Measurements from ENCODE around the gene OR5A1.

OR5A1 gene

GRCh38 chr11:59456661-59457060 lies 20.4 kb downstream of the OR5A1 start, which contains the start of gene OR4D6:
Gene OR4D6 (plus strand): TSS chr11:59456961. CDS start chr11:59456961, 0 bp downstream.
- no peaks in the 10 kb centered on the region for H3K36me3 ChIP-seq (replicated peaks)
- H3K27ac ChIP-seq: no peak within 1 kb of the TSS
- no peak for TF ChIP-seq CTCF (IDR thresholded peaks at IDR 0.05; ENCODE audit: low read depth, low read length, missing control alignments)
- DNase-seq: no peak
- no peak within 1 kb of the TSS for H3K4me3 ChIP-seq (ENCODE audit: low read depth, low read length)
- H3K27me3 ChIP-seq (replicated peaks): no peaks in the 10 kb centered on the region
- in situ Hi-C loops (cut with HindIII; ENCODE audit: low pct_ligation_motif_present, low sequenced_read_pairs): no loop called here

DNA sequence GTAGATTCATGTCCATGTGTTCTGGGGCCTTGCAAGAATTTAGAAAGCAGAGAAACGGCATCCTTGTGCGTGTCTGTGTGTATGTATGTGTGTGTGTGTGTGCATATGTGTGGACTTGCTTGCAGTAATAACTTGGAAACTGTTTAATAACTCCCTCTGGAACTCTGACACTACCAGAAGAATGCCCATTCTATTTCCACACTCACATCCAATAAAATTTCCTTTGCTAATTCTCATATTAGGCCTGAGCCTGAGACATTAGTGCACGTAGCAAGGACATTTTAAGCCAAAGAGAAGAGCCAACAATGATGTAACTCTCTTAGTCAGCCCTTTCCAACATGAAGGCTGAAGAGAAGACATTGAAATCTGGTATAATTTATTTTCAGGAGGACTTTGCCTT lies 23.6 kb downstream of the OR5A1 start:
- in situ Hi-C loops (cut with HindIII; ENCODE audit: low pct_ligation_motif_present, low sequenced_read_pairs): no loop called here
- Histone ChIP-seq H3K27ac (no peak overlapping the region), H3K27me3 (replicated peaks) (no peaks in the 10 kb centered on the region), H3K36me3 (replicated peaks) (no peaks in the 10 kb centered on the region), H3K4me3 (ENCODE audit: low read depth, low read length) (no peak overlapping the region)
- TF ChIP-seq CTCF (IDR thresholded peaks at IDR 0.05; ENCODE audit: low read depth, low read length, missing control alignments): no peak
- no peak for DNase-seq

DNA sequence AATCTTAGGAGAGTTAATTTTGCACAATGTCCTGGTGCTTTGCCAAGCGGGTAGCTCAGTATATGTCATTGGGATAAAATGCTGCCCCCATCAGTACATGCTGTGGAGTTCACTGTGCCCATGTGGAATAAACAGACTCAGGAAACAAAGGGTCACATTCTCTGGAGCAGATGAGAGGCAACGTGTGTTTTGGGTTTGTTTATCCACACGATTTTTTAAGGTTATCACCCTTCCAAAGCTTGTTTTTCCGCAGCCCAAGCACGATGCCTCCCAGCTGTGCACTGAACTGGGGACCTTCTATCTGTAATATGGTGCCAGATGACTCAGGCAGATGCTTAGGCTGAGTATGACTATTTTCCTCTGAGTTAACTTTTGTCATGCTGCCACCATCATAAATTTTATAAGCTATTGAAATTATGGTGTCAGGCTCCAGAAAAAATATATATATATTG lies 26.9 kb downstream of the OR5A1 start:
- in situ Hi-C loops (cut with HindIII; ENCODE audit: low pct_ligation_motif_present, low sequenced_read_pairs): no loop called here
- peak; percentile 4 for TF ChIP-seq CTCF (IDR thresholded peaks at IDR 0.05; ENCODE audit: low read depth, low read length, missing control alignments)
- no peak for DNase-seq
- H3K4me3 ChIP-seq (ENCODE audit: low read depth, low read length): no peak overlapping the region
- H3K36me3 ChIP-seq (replicated peaks): no peaks in the 10 kb centered on the region
- H3K27ac ChIP-seq: no peak overlapping the region
- no peaks in the 10 kb centered on the region for H3K27me3 ChIP-seq (replicated peaks)

DNA sequence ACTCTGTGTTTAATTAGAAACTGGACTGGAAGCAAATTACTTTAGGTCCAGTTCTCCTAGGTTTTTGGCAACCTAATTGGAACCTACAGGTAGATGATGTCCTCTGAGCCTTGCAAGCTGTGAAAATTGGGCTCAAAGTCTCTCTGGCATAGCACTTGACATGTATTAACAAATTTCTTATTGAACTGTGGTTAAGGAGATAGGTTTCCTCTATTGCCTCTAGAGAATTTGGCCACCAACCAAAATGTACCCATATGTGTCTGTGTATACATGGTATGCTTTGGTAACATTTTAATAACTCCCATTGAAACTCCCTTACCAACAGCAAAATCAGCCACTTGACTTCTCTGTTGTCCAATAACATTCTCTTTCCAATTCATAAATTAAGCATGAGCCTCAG lies 36.7 kb downstream of the OR5A1 start, which contains the start of gene OR4D10:
Gene OR4D10 (plus strand): TSS at position 301 of the 400 bp plus-strand sequence. CDS start 4,115 bp downstream, outside the sequence.
- no peaks in the 10 kb centered on the region for H3K36me3 ChIP-seq (replicated peaks)
- no peaks in the 10 kb centered on the region for H3K27me3 ChIP-seq (replicated peaks)
- TF ChIP-seq CTCF (IDR thresholded peaks at IDR 0.05; ENCODE audit: low read depth, low read length, missing control alignments): no peak
- no peak within 1 kb of the TSS for H3K27ac ChIP-seq
- in situ Hi-C loops (cut with HindIII; ENCODE audit: low pct_ligation_motif_present, low sequenced_read_pairs): no loop called here
- no peak for DNase-seq
- no peak within 1 kb of the TSS for H3K4me3 ChIP-seq (ENCODE audit: low read depth, low read length)

DNA sequence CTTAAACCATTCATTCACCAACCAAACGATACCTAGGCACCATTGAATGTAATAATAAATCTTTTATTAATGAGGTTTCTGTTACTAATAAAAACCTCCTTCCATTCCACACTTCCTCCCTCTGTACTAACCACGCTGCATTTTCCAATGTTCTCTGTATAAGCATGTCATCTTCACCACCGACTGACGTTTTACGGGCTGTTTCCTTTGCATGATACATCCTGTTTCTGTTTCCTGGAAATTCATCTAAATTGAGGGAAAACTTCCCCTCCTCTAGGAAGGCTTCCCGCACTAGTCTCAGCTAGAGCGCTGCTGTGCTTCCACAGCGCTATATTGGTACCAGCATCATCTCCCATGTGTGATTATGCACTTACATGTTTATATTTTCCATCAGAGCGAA lies 38.9 kb downstream of the OR5A1 start:
- no peak for DNase-seq
- in situ Hi-C loops (cut with HindIII; ENCODE audit: low pct_ligation_motif_present, low sequenced_read_pairs): no loop called here
- Histone ChIP-seq H3K4me3 (ENCODE audit: low read depth, low read length) (no peak overlapping the region), H3K36me3 (replicated peaks) (no peaks in the 10 kb centered on the region), H3K27ac (no peak overlapping the region), H3K27me3 (replicated peaks) (no peaks in the 10 kb centered on the region)
- TF ChIP-seq CTCF (IDR thresholded peaks at IDR 0.05; ENCODE audit: low read depth, low read length, missing control alignments): no peak

DNA sequence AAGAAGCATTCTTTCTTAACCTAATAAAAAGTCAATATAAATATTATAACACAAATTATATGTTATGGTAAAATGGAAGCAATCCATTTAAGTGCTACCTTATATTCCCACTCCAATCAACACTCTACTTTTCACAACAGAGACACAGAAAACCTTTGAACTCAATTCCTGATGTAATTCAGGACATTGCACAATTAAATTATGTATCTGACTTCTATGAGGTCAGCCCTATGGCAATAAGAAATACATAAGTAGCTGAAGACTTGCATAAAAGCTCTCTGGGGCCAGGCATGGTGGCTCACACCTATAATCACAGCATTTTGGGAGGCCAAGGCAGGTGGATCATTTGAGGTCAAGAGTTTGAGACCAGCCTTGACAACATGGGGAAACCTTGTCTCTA lies 43.6 kb downstream of the OR5A1 start:
- no peak for DNase-seq

More for the DNA sequence above, 43.6 kb downstream of the OR5A1 start:
- no peaks in the 10 kb centered on the region for H3K36me3 ChIP-seq (replicated peaks)
- no peaks in the 10 kb centered on the region for H3K27me3 ChIP-seq (replicated peaks)
- in situ Hi-C loops (cut with HindIII; ENCODE audit: low pct_ligation_motif_present, low sequenced_read_pairs): no loop called here
- H3K4me3 ChIP-seq (ENCODE audit: low read depth, low read length): no peak overlapping the region
- TF ChIP-seq CTCF (IDR thresholded peaks at IDR 0.05; ENCODE audit: low read depth, low read length, missing control alignments): no peak
- H3K27ac ChIP-seq: no peak overlapping the region

All from brain microvascular endothelial cell (primary cell).